NCI-H446 treated with DMSO at 0.1 percent for 48 hours (cell line): ENCODE results near the gene PTMA.
A peak's percentile ranks its signal among the peaks of the same experiment; 100 is the strongest.
"Not testable (repeated sequence)": the region's sequence is repeated elsewhere in the genome, so short reads cannot be mapped to it uniquely, and the experiment has no call there.

Source experiments
- DNase-seq: peaks from one replicate; lab custom pipeline; 2025; lab: John Stamatoyannopoulos, UW

Gene PTMA

GRCh38 chr2:231716666-231717280 lies 8.4 kb downstream of the PTMA start:
- DNase-seq, result no peak

GRCh38 chr2:231717281-231718171 lies 9.2 kb downstream of the PTMA start:
- peak; percentile 27 for DNase-seq

GRCh38 chr2:231718799-231719198 lies 10.5 kb downstream of the PTMA start:
- no peak for DNase-seq

- DNase-seq, result no peak
These were observed 12.1 kb downstream of the PTMA start for GRCh38 chr2:231720292-231720986.

GRCh38 chr2:231720987-231721966 lies 13.0 kb downstream of the PTMA start:
- DNase-seq, result no peak

- no peak for DNase-seq
These were observed 14.5 kb downstream of the PTMA start for GRCh38 chr2:231722721-231723307.

GRCh38 chr2:231725476-231725875 lies 17.2 kb downstream of the PTMA start:
- DNase-seq, result no peak

- DNase-seq, result no peak
These were observed 18.0 kb downstream of the PTMA start for GRCh38 chr2:231726276-231726675.

- no peak for DNase-seq
These were observed 19.3 kb downstream of the PTMA start for GRCh38 chr2:231727621-231728020.

- DNase-seq, result no peak
These were observed 24.3 kb downstream of the PTMA start for GRCh38 chr2:231732604-231733003.

- DNase-seq, result no peak
These were observed 29.4 kb downstream of the PTMA start for GRCh38 chr2:231737761-231738160.

GRCh38 chr2:231743376-231744116 lies 35.2 kb downstream of the PTMA start:
- DNase-seq, result no peak

- DNase-seq, result no peak
These were observed 37.1 kb downstream of the PTMA start for GRCh38 chr2:231745303-231746038.

GRCh38 chr2:231748153-231748896 lies 40.0 kb downstream of the PTMA start:
- DNase-seq, result not testable (repeated sequence)

GRCh38 chr2:231749016-231749415 lies 40.7 kb downstream of the PTMA start:
- not testable (repeated sequence) for DNase-seq

- DNase-seq, result no peak
These were observed 42.9 kb downstream of the PTMA start for GRCh38 chr2:231751042-231751815.

GRCh38 chr2:231752061-231752460 lies 43.7 kb downstream of the PTMA start:
- no peak for DNase-seq

GRCh38 chr2:231761735-231762134 lies 53.4 kb downstream of the PTMA start:
- DNase-seq, result no peak
